SK-N-SH treated with all-trans-retinoic acid at 6 μM for 48 hours (cell line): ENCODE measurements around the gene DLK1.

Experiments
- ATAC-seq: fragments of 200-7000 bp; cut with Tn5 transposase; 3 replicates; pipeline ENCODE4 v1.9.1; 2020; ENCODE audit warnings: mild to moderate bottlenecking, moderate library complexity
- ARNTL ChIP-seq: fragments of 450-650 bp; formaldehyde crosslinking; IDR thresholded peaks from 2 replicates; pipeline ENCODE4 v1.5.0; 2020; ENCODE audit warnings: low read depth, mild to moderate bottlenecking, moderate library complexity, borderline replicate concordance
- BACH2 ChIP-seq: fragments of 250-450 bp; sonication (Bioruptor Pico); IDR thresholded peaks from 2 replicates; pipeline ENCODE4 v1.9.0; 2021; ENCODE audit warnings: mild to moderate bottlenecking, borderline replicate concordance
- CREB5 ChIP-seq: fragments of 250-450 bp; sonication (Bioruptor Pico); IDR thresholded peaks from 2 replicates; pipeline ENCODE4 v1.5.1; 2020; ENCODE audit warnings: low read depth, mild to moderate bottlenecking, moderate library complexity
- CSDC2 ChIP-seq: fragments of 250-450 bp; sonication (Bioruptor Pico); IDR thresholded peaks from 2 replicates; pipeline ENCODE4 v1.5.0; 2020; ENCODE audit warnings: mild to moderate bottlenecking, moderate library complexity
- CSRNP3 ChIP-seq: fragments of 250-450 bp; sonication (Bioruptor Pico); IDR thresholded peaks from 2 replicates; pipeline ENCODE4 v1.5.1; 2021; ENCODE audit warnings: mild to moderate bottlenecking, moderate library complexity
- ESRRG ChIP-seq: fragments of 250-450 bp; sonication (Bioruptor Pico); IDR thresholded peaks from 2 replicates; pipeline ENCODE4 v1.6.1; 2021; ENCODE audit warnings: mild to moderate bottlenecking
- GLIS3 ChIP-seq: fragments of 250-450 bp; sonication (Bioruptor Pico); IDR thresholded peaks from 2 replicates; pipeline ENCODE4 v1.5.0; 2020; ENCODE audit warnings: mild to moderate bottlenecking, moderate library complexity
- ISL1 ChIP-seq: fragments of 250-450 bp; sonication (Bioruptor Pico); IDR thresholded peaks from 2 replicates; pipeline ENCODE4 v2.1.2; 2022; ENCODE audit warnings: mild to moderate bottlenecking, moderate library complexity
- OSR1 ChIP-seq: fragments of 250-450 bp; sonication (Bioruptor Pico); IDR thresholded peaks from 2 replicates; pipeline ENCODE4 v1.8.0; 2022; ENCODE audit warnings: moderate library complexity, mild to moderate bottlenecking, inconsistent platforms
- PATZ1 ChIP-seq: fragments of 250-450 bp; sonication (Bioruptor Pico); IDR thresholded peaks from 2 replicates; pipeline ENCODE4 v1.8.0; 2020; ENCODE audit warnings: mild to moderate bottlenecking, moderate library complexity, borderline replicate concordance
- POU6F1 ChIP-seq: fragments of 250-450 bp; sonication (Bioruptor Pico); IDR thresholded peaks from 2 replicates; pipeline ENCODE4 v1.8.0; 2021; ENCODE audit warnings: low read depth, mild to moderate bottlenecking, moderate library complexity, borderline replicate concordance
- PPARA ChIP-seq: fragments of 250-450 bp; sonication (Bioruptor Pico); IDR thresholded peaks from 2 replicates; pipeline ENCODE4 v1.5.0; 2020; ENCODE audit warnings: mild to moderate bottlenecking, borderline replicate concordance
- RARB ChIP-seq: fragments of 250-450 bp; sonication (Bioruptor Pico); IDR thresholded peaks from 2 replicates; pipeline ENCODE4 v1.8.0; 2021; ENCODE audit warnings: mild to moderate bottlenecking, moderate library complexity
- SNAI2 ChIP-seq: fragments of 250-450 bp; sonication (Bioruptor Pico); IDR thresholded peaks from 2 replicates; pipeline ENCODE4 v1.5.0; 2020; ENCODE audit warnings: mild to moderate bottlenecking, moderate library complexity
- TCF4 ChIP-seq: fragments of 250-450 bp; sonication (Bioruptor Pico); IDR thresholded peaks from 2 replicates; pipeline ENCODE4 v1.8.0; 2021; ENCODE audit warnings: mild to moderate bottlenecking, moderate library complexity, borderline replicate concordance
- TOX ChIP-seq: fragments of 250-450 bp; sonication (Bioruptor Pico); IDR thresholded peaks from 2 replicates; pipeline ENCODE4 v1.8.0; 2021; ENCODE audit warnings: mild to moderate bottlenecking, moderate library complexity, borderline replicate concordance
- TSHZ2 ChIP-seq: fragments of 250-450 bp; sonication (Bioruptor Pico); IDR thresholded peaks from 2 replicates; pipeline ENCODE4 v1.5.0; 2020; ENCODE audit warnings: mild to moderate bottlenecking, moderate library complexity
- ZC3H10 ChIP-seq: fragments of 250-450 bp; sonication (Bioruptor Pico); IDR thresholded peaks from 2 replicates; pipeline ENCODE4 v1.5.1; 2021; ENCODE audit warnings: mild to moderate bottlenecking, moderate library complexity
- ZFP3 ChIP-seq: fragments of 250-450 bp; sonication (Bioruptor Pico); IDR thresholded peaks from 2 replicates; pipeline ENCODE4 v1.5.0; 2020; ENCODE audit warnings: mild to moderate bottlenecking, moderate library complexity
- ZNF565 ChIP-seq: fragments of 450-650 bp; formaldehyde crosslinking; conservative IDR thresholded peaks from 2 replicates; pipeline ENCODE4 v1.5.0; 2020; ENCODE audit warnings: low read depth, mild to moderate bottlenecking, moderate library complexity
- ZNF70 ChIP-seq: fragments of 450-650 bp; formaldehyde crosslinking; IDR thresholded peaks from 2 replicates; pipeline ENCODE4 v1.5.0; 2020; ENCODE audit warnings: mild to moderate bottlenecking, moderate library complexity
- ZNF8 ChIP-seq: fragments of 450-650 bp; formaldehyde crosslinking; IDR thresholded peaks from 2 replicates; pipeline ENCODE4 v1.5.0; 2020; ENCODE audit warnings: mild to moderate bottlenecking, moderate library complexity

DLK1 gene

GRCh38 chr14:100767788-100768536 lies 41.3 kb downstream of the DLK1 start:
- ATAC-seq = no peak
- TF ChIP-seq CSRNP3 (CRISPR knock-in tag) (no peak), CSDC2 (CRISPR knock-in tag) (no peak), ESRRG (CRISPR knock-in tag) (no peak), BACH2 (no peak), ZNF565 (no peak), GLIS3 (no peak), ZNF70 (CRISPR knock-in tag) (no peak), ZNF8 (CRISPR knock-in tag) (no peak), ISL1 (CRISPR knock-in tag) (no peak), POU6F1 (no peak), RARB (CRISPR knock-in tag) (no peak), TCF4 (CRISPR knock-in tag) (no peak), TOX (CRISPR knock-in tag) (no peak), SNAI2 (no peak), OSR1 (CRISPR knock-in tag) (no peak), TSHZ2 (CRISPR knock-in tag) (no peak)

GRCh38 chr14:100769035-100769939 lies 42.6 kb downstream of the DLK1 start:
- ATAC-seq = no peak
- TF ChIP-seq TSHZ2 (CRISPR knock-in tag) (no peak), ESRRG (CRISPR knock-in tag) (no peak), ZNF565 (no peak), ZNF8 (CRISPR knock-in tag) (no peak), CREB5 (no peak), TCF4 (CRISPR knock-in tag) (no peak), ZFP3 (CRISPR knock-in tag) (no peak), GLIS3 (no peak), CSDC2 (CRISPR knock-in tag) (no peak), PATZ1 (no peak), ZNF70 (CRISPR knock-in tag) (no peak), ARNTL (CRISPR knock-in tag) (no peak), PPARA (CRISPR knock-in tag) (no peak), BACH2 (no peak), ZC3H10 (no peak)
